ENCODE measurements around the gene RPL28. TPM values are rescaled to one million over a fixed set of nuclear protein-coding genes. Genes with fewer than 3 reads are reported as not detected.

The RPL28 gene
- total RNA-seq, 1 donor from 2014 or later, result 1,343 TPM

DNA sequence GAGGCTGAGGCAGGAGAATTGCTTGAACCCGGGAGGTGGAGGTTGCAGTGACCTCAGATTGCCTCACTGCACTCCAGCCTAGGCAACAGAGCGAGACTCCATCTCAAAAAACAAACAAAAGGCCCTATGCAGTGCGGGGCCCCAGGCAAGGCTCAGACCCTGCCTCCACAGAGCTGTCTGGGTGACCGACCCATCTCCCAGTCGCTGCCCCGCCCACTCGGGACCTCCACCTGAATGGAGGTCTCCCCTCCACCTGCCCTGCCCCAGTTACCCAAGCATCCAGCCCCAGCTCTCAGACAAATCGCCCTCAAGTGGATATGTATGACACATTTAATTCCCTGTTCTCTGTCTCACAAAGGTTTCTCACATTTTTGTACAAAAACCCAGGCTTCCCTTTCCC, 20.5 kb upstream of the RPL28 start:
- H3K4me3 ChIP-seq, result no peak overlapping the region
- peaks cover 26% of the 10 kb centered on the region for H3K27me3 ChIP-seq
- intact Hi-C loops (cut with DNase I), result no loop called here
- H3K36me3 ChIP-seq, result no peaks in the 10 kb centered on the region
- DNase-seq, result no peak
- TF ChIP-seq, protein P1, sequence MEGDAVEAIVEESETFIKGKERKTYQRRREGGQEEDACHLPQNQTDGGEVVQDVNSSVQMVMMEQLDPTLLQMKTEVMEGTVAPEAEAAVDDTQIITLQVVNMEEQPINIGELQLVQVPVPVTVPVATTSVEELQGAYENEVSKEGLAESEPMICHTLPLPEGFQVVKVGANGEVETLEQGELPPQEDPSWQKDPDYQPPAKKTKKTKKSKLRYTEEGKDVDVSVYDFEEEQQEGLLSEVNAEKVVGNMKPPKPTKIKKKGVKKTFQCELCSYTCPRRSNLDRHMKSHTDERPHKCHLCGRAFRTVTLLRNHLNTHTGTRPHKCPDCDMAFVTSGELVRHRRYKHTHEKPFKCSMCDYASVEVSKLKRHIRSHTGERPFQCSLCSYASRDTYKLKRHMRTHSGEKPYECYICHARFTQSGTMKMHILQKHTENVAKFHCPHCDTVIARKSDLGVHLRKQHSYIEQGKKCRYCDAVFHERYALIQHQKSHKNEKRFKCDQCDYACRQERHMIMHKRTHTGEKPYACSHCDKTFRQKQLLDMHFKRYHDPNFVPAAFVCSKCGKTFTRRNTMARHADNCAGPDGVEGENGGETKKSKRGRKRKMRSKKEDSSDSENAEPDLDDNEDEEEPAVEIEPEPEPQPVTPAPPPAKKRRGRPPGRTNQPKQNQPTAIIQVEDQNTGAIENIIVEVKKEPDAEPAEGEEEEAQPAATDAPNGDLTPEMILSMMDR (IDR thresholded peaks at IDR 0.05), result no peak
- peaks cover 5% of the 10 kb centered on the region for H3K4me1 ChIP-seq
- ATAC-seq, result no peak
- no peaks in the 10 kb centered on the region for H3K9me3 ChIP-seq
- no peak overlapping the region for H3K27ac ChIP-seq

DNA sequence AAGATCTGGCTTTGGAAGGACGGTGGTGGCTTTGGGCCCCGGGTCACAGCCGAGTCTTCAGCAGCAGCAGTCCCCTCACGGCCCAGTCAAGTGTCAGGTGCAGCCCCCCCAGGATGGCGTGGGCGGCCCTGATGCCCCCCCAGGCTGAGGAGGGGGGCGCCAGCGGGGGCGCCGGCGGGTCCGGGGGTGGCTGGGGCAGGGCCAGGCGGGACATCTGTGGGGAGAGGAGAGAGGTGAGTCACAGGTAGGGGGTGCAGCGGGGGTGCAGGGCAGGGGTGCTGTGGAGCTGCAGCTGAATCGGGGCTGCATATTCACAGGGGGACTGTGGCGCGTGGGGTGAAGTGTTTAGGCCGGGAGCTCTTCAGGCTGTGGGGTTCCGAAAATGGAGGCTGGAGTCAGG, 19.8 kb upstream of the RPL28 start:
- H3K4me3 ChIP-seq, result no peak overlapping the region
- H3K4me1 ChIP-seq, result peaks cover 5% of the 10 kb centered on the region
- intact Hi-C loops (cut with DNase I), result no loop called here
- DNase-seq, result no peak
- H3K27me3 ChIP-seq, result peaks cover 33% of the 10 kb centered on the region
- H3K27ac ChIP-seq, result no peak overlapping the region
- H3K36me3 ChIP-seq, result no peaks in the 10 kb centered on the region
- no peak for ATAC-seq
- H3K9me3 ChIP-seq, result no peaks in the 10 kb centered on the region
- TF ChIP-seq, protein P1 (IDR thresholded peaks at IDR 0.05), result no peak

- intact Hi-C loops (cut with DNase I), result no loop called here
- TF ChIP-seq, protein P1 (IDR thresholded peaks at IDR 0.05), result no peak
- H3K9me3 ChIP-seq, result no peaks in the 10 kb centered on the region
These were observed 18.9 kb upstream of the RPL28 start for GRCh38 chr19:55366790-55367189.

GRCh38 chr19:55368106-55368505, 17.6 kb upstream of the RPL28 start:
- intact Hi-C loops (cut with DNase I), result no loop called here
- H3K27ac ChIP-seq, result no peak overlapping the region
- peaks cover 54% of the 10 kb centered on the region for H3K27me3 ChIP-seq
- DNase-seq (no peak), ATAC-seq (no peak)
- H3K36me3 ChIP-seq, result no peaks in the 10 kb centered on the region
- no peak overlapping the region for H3K4me3 ChIP-seq
- H3K4me1 ChIP-seq, result peaks cover 5% of the 10 kb centered on the region
- TF ChIP-seq, protein P1 (IDR thresholded peaks at IDR 0.05), result no peak
- no peaks in the 10 kb centered on the region for H3K9me3 ChIP-seq

More at GRCh38 chr19:55366790-55367189, 18.9 kb upstream of the RPL28 start:
- ATAC-seq (no peak), DNase-seq (no peak)
- H3K4me3 ChIP-seq, result no peak overlapping the region
- H3K36me3 ChIP-seq, result no peaks in the 10 kb centered on the region
- no peak overlapping the region for H3K27ac ChIP-seq
- H3K4me1 ChIP-seq, result peaks cover 5% of the 10 kb centered on the region
- H3K27me3 ChIP-seq, result peaks cover 41% of the 10 kb centered on the region

- H3K4me3 ChIP-seq, result peak overlapping the region; percentile 19
- no peak for DNase-seq
These were observed 16.8 kb upstream of the RPL28 start for GRCh38 chr19:55368701-55369563.

More at GRCh38 chr19:55368701-55369563, 16.8 kb upstream of the RPL28 start:
- ATAC-seq, result peak; percentile 79
- Histone ChIP-seq H3K27me3 (peaks cover 58% of the 10 kb centered on the region), H3K4me1 (peaks cover 5% of the 10 kb centered on the region), H3K27ac (no peak overlapping the region), H3K36me3 (no peaks in the 10 kb centered on the region), H3K9me3 (no peaks in the 10 kb centered on the region)
- intact Hi-C loops (cut with DNase I), result no loop called here
- TF ChIP-seq, protein P1 (IDR thresholded peaks at IDR 0.05), result no peak
